K562 (cell line): ENCODE data around the gene CUX1. TPM values are rescaled to one million over a fixed set of nuclear protein-coding genes. Genes with fewer than 3 reads are reported as not detected.
A peak's percentile ranks its signal among the peaks of the same experiment; 100 is the strongest.

Experiments used
- ARID3A ChIP-seq: IDR thresholded peaks from 2 replicates; pipeline ENCODE4 v1.6.1; 2012; ENCODE audit warnings: low read depth, low read length, improper control_type of control experiment, borderline replicate concordance
- CCAR2 ChIP-seq: fragments of 200-400 bp; formaldehyde crosslinking; IDR thresholded peaks from 2 replicates; pipeline ENCODE4 v1.6.1; 2017; ENCODE audit warnings: mild to moderate bottlenecking, low read depth, low read length
- GTF3C2 ChIP-seq: IDR thresholded peaks from 3 replicates; pipeline ENCODE4 v1.6.1; 2011; ENCODE audit warnings: borderline replicate concordance, mild to moderate bottlenecking, moderate library complexity; ENCODE audit not compliant: insufficient read length; ENCODE audit errors: extremely low read depth
- PCBP2 ChIP-seq: fragments of 200-400 bp; formaldehyde crosslinking; IDR thresholded peaks from 2 replicates; pipeline ENCODE4 v1.6.1; 2018; ENCODE audit warnings: low read length, low read depth, mild to moderate bottlenecking, moderate library complexity; ENCODE audit not compliant: poor library complexity, severe bottlenecking
- PHB2 ChIP-seq: fragments of 450-650 bp; IDR thresholded peaks from 2 replicates; pipeline ENCODE4 v1.6.1; 2017; ENCODE audit warnings: low read depth
- RBM25 ChIP-seq: fragments of 200-400 bp; formaldehyde crosslinking; IDR thresholded peaks from 2 replicates; pipeline ENCODE4 v1.6.1; 2018; ENCODE audit warnings: low read length, low read depth, moderate library complexity; ENCODE audit not compliant: severe bottlenecking
- SAP30 ChIP-seq: fragments of 200-600 bp; sonication (generic); IDR thresholded peaks from 2 replicates; pipeline ENCODE4 v1.6.1; 2012; ENCODE audit warnings: borderline replicate concordance, low read depth, mild to moderate bottlenecking, moderate library complexity, low read length, control low read depth, inconsistent platforms; ENCODE audit not compliant: insufficient read depth, poor library complexity, severe bottlenecking
- STAT5B ChIP-seq: fragments of 250-450 bp; sonication (Bioruptor Pico); IDR thresholded peaks from 2 replicates; pipeline ENCODE4 v1.8.0; 2021; ENCODE audit warnings: mild to moderate bottlenecking, inconsistent platforms
- TCF15 ChIP-seq: fragments of 250-450 bp; sonication (Bioruptor Pico); IDR thresholded peaks from 2 replicates; pipeline ENCODE4 v1.8.0; 2022; ENCODE audit warnings: moderate library complexity, mild to moderate bottlenecking, inconsistent platforms
- TOE1 ChIP-seq, 2 experiments: fragments of 450-650 bp in 1 of 2; sonication (generic) in 1 of 2; formaldehyde crosslinking in 1 of 2; IDR thresholded peaks; 2 replicates each; pipeline versions ENCODE4 v1.7.1 to v1.8.0; 2016 to 2022; ENCODE audit warnings: borderline replicate concordance in 2 of 2, mild to moderate bottlenecking in 2 of 2, antibody characterized with exemption in 1 of 2, inconsistent platforms in 1 of 2, low read depth in 1 of 2, missing genetic modification reagents in 1 of 2, moderate library complexity in 1 of 2
- ZNF583 ChIP-seq: fragments of 250-450 bp; sonication (Bioruptor Pico); IDR thresholded peaks from 2 replicates; pipeline ENCODE4 v1.4.0; 2020
- ZNF668 ChIP-seq: fragments of 250-450 bp; sonication (Bioruptor Pico); IDR thresholded peaks from 2 replicates; pipeline ENCODE4 v1.8.0; 2022; ENCODE audit warnings: mild to moderate bottlenecking, inconsistent platforms
- polyA plus RNA-seq, 8 experiments: library from polyadenylated mRNA; depleted of rRNA in 4 of 8; stranded (reverse) in 5 of 8; unstranded in 3 of 8; fragments of >200 nt; fragmentation: Nextera tagmentation in 2 of 8; fragmentation: Illumina TruSeq in 1 of 8; extraction: Ambion mirVana in 2 of 8; extraction: Trizol in 1 of 8; gene quantifications; 2 replicates each; pipeline versions ENCODE4 v1.2.1 to v1.2.3, GENCODE V29; 2011 to 2014; ENCODE audit warnings: inconsistent platforms in 1 of 8, missing spikeins in 1 of 8
- total RNA-seq, 7 experiments: library from RNA; depleted of rRNA in 6 of 7; stranded (reverse); fragments of >200 nt in 6 of 7; fragmentation: Illumina TruSeq in 2 of 7; extraction: Trizol in 2 of 7; gene quantifications; 2 replicates each; pipeline versions ENCODE4 v1.2.1 to v1.2.3, GENCODE V29; 2011 to 2021; ENCODE audit warnings: low replicate concordance in 1 of 7
- TF ChIP-seq, protein P1 (sequence below): fragments of 450-650 bp; IDR thresholded peaks from 2 replicates; pipeline ENCODE4 v1.6.1; 2017; ENCODE audit warnings: antibody characterized with exemption, mild to moderate bottlenecking
- TF ChIP-seq, protein P2 (sequence below), 2 experiments: fragments of 450-650 bp; conservative IDR thresholded peaks; 2 replicates each; pipeline ENCODE4 v1.6.1; 2017; ENCODE audit warnings: mild to moderate bottlenecking in 2 of 2, moderate library complexity in 2 of 2

The CUX1 gene
- total and polyA plus RNA-seq, 9 of the 15 experiments (the other 6 are each of a cell fraction or from before 2014, with no cell fraction given): 3.6 to 55.3 (median 25.2) TPM

- no peak for TF ChIP-seq ZNF583 (CRISPR knock-in tag)
- TF ChIP-seq, protein P1, sequence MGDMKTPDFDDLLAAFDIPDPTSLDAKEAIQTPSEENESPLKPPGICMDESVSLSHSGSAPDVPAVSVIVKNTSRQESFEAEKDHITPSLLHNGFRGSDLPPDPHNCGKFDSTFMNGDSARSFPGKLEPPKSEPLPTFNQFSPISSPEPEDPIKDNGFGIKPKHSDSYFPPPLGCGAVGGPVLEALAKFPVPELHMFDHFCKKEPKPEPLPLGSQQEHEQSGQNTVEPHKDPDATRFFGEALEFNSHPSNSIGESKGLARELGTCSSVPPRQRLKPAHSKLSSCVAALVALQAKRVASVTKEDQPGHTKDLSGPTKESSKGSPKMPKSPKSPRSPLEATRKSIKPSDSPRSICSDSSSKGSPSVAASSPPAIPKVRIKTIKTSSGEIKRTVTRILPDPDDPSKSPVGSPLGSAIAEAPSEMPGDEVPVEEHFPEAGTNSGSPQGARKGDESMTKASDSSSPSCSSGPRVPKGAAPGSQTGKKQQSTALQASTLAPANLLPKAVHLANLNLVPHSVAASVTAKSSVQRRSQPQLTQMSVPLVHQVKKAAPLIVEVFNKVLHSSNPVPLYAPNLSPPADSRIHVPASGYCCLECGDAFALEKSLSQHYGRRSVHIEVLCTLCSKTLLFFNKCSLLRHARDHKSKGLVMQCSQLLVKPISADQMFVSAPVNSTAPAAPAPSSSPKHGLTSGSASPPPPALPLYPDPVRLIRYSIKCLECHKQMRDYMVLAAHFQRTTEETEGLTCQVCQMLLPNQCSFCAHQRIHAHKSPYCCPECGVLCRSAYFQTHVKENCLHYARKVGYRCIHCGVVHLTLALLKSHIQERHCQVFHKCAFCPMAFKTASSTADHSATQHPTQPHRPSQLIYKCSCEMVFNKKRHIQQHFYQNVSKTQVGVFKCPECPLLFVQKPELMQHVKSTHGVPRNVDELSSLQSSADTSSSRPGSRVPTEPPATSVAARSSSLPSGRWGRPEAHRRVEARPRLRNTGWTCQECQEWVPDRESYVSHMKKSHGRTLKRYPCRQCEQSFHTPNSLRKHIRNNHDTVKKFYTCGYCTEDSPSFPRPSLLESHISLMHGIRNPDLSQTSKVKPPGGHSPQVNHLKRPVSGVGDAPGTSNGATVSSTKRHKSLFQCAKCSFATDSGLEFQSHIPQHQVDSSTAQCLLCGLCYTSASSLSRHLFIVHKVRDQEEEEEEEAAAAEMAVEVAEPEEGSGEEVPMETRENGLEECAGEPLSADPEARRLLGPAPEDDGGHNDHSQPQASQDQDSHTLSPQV: no peak
- no peak for TF ChIP-seq SAP30
- no peak for TF ChIP-seq GTF3C2
- TF ChIP-seq, protein P2, sequence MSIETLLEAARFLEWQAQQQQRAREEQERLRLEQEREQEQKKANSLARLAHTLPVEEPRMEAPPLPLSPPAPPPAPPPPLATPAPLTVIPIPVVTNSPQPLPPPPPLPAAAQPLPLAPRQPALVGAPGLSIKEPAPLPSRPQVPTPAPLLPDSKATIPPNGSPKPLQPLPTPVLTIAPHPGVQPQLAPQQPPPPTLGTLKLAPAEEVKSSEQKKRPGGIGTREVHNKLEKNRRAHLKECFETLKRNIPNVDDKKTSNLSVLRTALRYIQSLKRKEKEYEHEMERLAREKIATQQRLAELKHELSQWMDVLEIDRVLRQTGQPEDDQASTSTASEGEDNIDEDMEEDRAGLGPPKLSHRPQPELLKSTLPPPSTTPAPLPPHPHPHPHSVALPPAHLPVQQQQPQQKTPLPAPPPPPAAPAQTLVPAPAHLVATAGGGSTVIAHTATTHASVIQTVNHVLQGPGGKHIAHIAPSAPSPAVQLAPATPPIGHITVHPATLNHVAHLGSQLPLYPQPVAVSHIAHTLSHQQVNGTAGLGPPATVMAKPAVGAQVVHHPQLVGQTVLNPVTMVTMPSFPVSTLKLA (conservative IDR thresholded peaks at IDR 0.05): peak in 1 of 2 experiments; percentile 60; a peak in 2 of 4 replicates
- TF ChIP-seq TOE1 (IDR thresholded peaks at IDR 0.05; ENCODE audit: borderline replicate concordance): peak; percentile 54; the same call in 1 of the 2 replicates
- TF ChIP-seq TOE1 (CRISPR knock-in tag; IDR thresholded peaks at IDR 0.05; ENCODE audit: borderline replicate concordance, low read depth): no peak
- TF ChIP-seq STAT5B (CRISPR knock-in tag): no peak
- no peak for TF ChIP-seq PCBP2
- TF ChIP-seq CCAR2: no peak
- peak; percentile 53; the same call in 1 of the 2 replicates for TF ChIP-seq ARID3A
- TF ChIP-seq TCF15 (CRISPR knock-in tag): no peak
- TF ChIP-seq ZNF668 (CRISPR knock-in tag): no peak
- TF ChIP-seq RBM25: no peak
- TF ChIP-seq PHB2: 0 out of 2 replicates have a peak, but pooled peaks have one; percentile 62
Observed at GRCh38 chr7:101913851-101914250, 96.4 kb downstream of the CUX1 start (continued).
